Small intestine (tissue), 7 donors: ENCODE results near the gene ARRDC4. TPM values are rescaled to one million over a fixed set of nuclear protein-coding genes. Genes with fewer than 3 reads are reported as not detected.

Experiments
- DNase-seq, 2 donors: peaks; one replicate each; pipeline versions ENCODE4 v3.0.0 to v3.0.0-alpha.2; 2013
- FAIRE-seq: peaks from 2 replicates; lab custom pipeline; 2012; peaks lifted over from hg19 to GRCh38; lab: Jason Lieb, UNC
- H3K27ac ChIP-seq, 3 donors: one replicate each; pipeline ENCODE4 v1.5.1; 2013; ENCODE audit warnings: low read length in 2 of 3, mild to moderate bottlenecking in 2 of 3, control low read depth in 1 of 3, inconsistent platforms in 1 of 3, low read depth in 1 of 3, moderate library complexity in 1 of 3
- H3K27me3 ChIP-seq, 3 donors: one replicate each; pipeline ENCODE4 v1.6.1; 2013; ENCODE audit warnings: low read length in 3 of 3, inconsistent platforms in 1 of 3; ENCODE audit not compliant: control insufficient read depth in 3 of 3, insufficient read depth in 3 of 3
- H3K36me3 ChIP-seq, 3 donors: one replicate each; pipeline ENCODE4 v1.6.1; 2013; ENCODE audit warnings: low read length in 3 of 3, inconsistent platforms in 1 of 3, low read depth in 1 of 3, mild to moderate bottlenecking in 1 of 3, moderate library complexity in 1 of 3; ENCODE audit not compliant: control insufficient read depth in 3 of 3, insufficient read depth in 2 of 3
- H3K4me1 ChIP-seq, 3 donors: one replicate each; pipeline ENCODE4 v1.6.1; 2013; ENCODE audit warnings: low read length in 2 of 3, inconsistent platforms in 1 of 3, low read depth in 1 of 3, mild to moderate bottlenecking in 1 of 3, moderate library complexity in 1 of 3; ENCODE audit not compliant: control insufficient read depth in 3 of 3, insufficient read depth in 2 of 3
- H3K4me3 ChIP-seq, 3 donors: one replicate each; pipeline ENCODE4 v1.5.1; 2013; ENCODE audit warnings: low read length in 3 of 3, control low read depth in 1 of 3, inconsistent platforms in 1 of 3, low read depth in 1 of 3, mild to moderate bottlenecking in 1 of 3, moderate library complexity in 1 of 3
- H3K9me3 ChIP-seq, 2 donors: one replicate each; pipeline ENCODE4 v1.6.1; 2013; ENCODE audit warnings: low read depth in 1 of 2, low read length in 1 of 2; ENCODE audit not compliant: control insufficient read depth in 2 of 2, insufficient read depth in 1 of 2
- WGBS, 3 donors: extraction: QIAGEN DNeasy Blood & Tissue Kit; methylation state at CpG; one replicate each; pipeline ENCODE4 v1.1.7; 2013; 5-methylcytosine and 5-hydroxymethylcytosine counted together
- polyA plus RNA-seq, 4 donors: library from polyadenylated mRNA; stranded (reverse) in 3 of 4; unstranded in 1 of 4; fragments of 200-250 nt in 3 of 4; fragments of 120-200 nt in 1 of 4; gene quantifications; one replicate each; pipeline versions ENCODE4 v1.2.1 to v1.2.3, GENCODE V29; 2013
- donor health status: healthy with polysubstance abuse.
- donor health status: control.
- donor health status: control.
- donor health status: Bipolar disorder and iron deficiency.
- donor health status: healthy.

The ARRDC4 gene
- polyA plus RNA-seq, 4 donors = 18.9 to 92.3 (median 30.7) TPM

GRCh38 chr15:98003518-98003917 is 43.0 kb downstream of the ARRDC4 start:
- no peaks in the 10 kb centered on the region for H3K27me3 ChIP-seq
- no peak overlapping the region for H3K4me3 ChIP-seq
- 23 to 62% (median 39%) methylated on average over 5 of the region's 5 CpGs for WGBS, 3 donors
- H3K36me3 ChIP-seq = no peaks in the 10 kb centered on the region
- FAIRE-seq (no peak), DNase-seq (peak; percentile 31 to 49)
- no peak overlapping the region for H3K27ac ChIP-seq
- no peaks in the 10 kb centered on the region for H3K9me3 ChIP-seq
- H3K4me1 ChIP-seq = peaks cover 0 to 14% (median 0%) of the 10 kb centered on the region in 3 donors

- H3K36me3 ChIP-seq = no peaks in the 10 kb centered on the region
- WGBS, 3 donors = 38 to 59% (median 51%) methylated on average over 3 of the region's 3 CpGs
- H3K27me3 ChIP-seq = no peaks in the 10 kb centered on the region
- FAIRE-seq = no peak
- peaks cover 0 to 14% (median 0%) of the 10 kb centered on the region in 3 donors for H3K4me1 ChIP-seq
- no peak for DNase-seq
- H3K9me3 ChIP-seq = no peaks in the 10 kb centered on the region
- no peak overlapping the region for H3K27ac ChIP-seq
- no peak overlapping the region for H3K4me3 ChIP-seq
Observed at GRCh38 chr15:98003996-98004395, 43.5 kb downstream of the ARRDC4 start.

- no peak overlapping the region for H3K4me3 ChIP-seq
- H3K36me3 ChIP-seq = no peaks in the 10 kb centered on the region
- no peaks in the 10 kb centered on the region for H3K27me3 ChIP-seq
- H3K9me3 ChIP-seq = no peaks in the 10 kb centered on the region
- FAIRE-seq = no peak
- H3K27ac ChIP-seq = no peak overlapping the region
- WGBS, 3 donors = 54 to 67% (median 60%) methylated on average over 9 of the region's 9 CpGs
- H3K4me1 ChIP-seq = peaks cover 0 to 16% (median 0%) of the 10 kb centered on the region in 3 donors
- no peak for DNase-seq
Observed at GRCh38 chr15:98005659-98006058, 45.2 kb downstream of the ARRDC4 start.

GRCh38 chr15:98009169-98009568 is 48.7 kb downstream of the ARRDC4 start:
- Histone ChIP-seq H3K27ac (no peak overlapping the region), H3K4me3 (no peak overlapping the region), H3K27me3 (no peaks in the 10 kb centered on the region), H3K4me1 (peaks cover 0 to 11% (median 0%) of the 10 kb centered on the region in 3 donors), H3K36me3 (no peaks in the 10 kb centered on the region), H3K9me3 (no peaks in the 10 kb centered on the region)
- WGBS, 3 donors = 56 to 68% (median 63%) methylated on average over 4 of the region's 4 CpGs
- no peak for FAIRE-seq
- no peak for DNase-seq

- no peaks in the 10 kb centered on the region for H3K36me3 ChIP-seq
- WGBS, 3 donors = 8 to 44% (median 20%) methylated on average over 6 of the region's 6 CpGs
- H3K4me3 ChIP-seq = no peak overlapping the region
- FAIRE-seq (no peak), DNase-seq (peak in 1 of 2 donors; percentile 36)
- peaks cover 0 to 11% (median 0%) of the 10 kb centered on the region in 3 donors for H3K4me1 ChIP-seq
- H3K9me3 ChIP-seq = no peaks in the 10 kb centered on the region
- no peaks in the 10 kb centered on the region for H3K27me3 ChIP-seq
- no peak overlapping the region for H3K27ac ChIP-seq
Observed at GRCh38 chr15:98009971-98010370, 49.5 kb downstream of the ARRDC4 start.

GRCh38 chr15:98012354-98012753 is 51.9 kb downstream of the ARRDC4 start:
- Histone ChIP-seq H3K27ac (no peak overlapping the region), H3K4me3 (no peak overlapping the region), H3K27me3 (no peaks in the 10 kb centered on the region), H3K9me3 (no peaks in the 10 kb centered on the region), H3K4me1 (peaks cover 0 to 11% (median 0%) of the 10 kb centered on the region in 3 donors), H3K36me3 (no peaks in the 10 kb centered on the region)
- FAIRE-seq (no peak), DNase-seq (no peak)
- WGBS, 3 donors = 17 to 46% (median 23%) methylated on average over 5 of the region's 5 CpGs

- Histone ChIP-seq H3K4me1 (peaks cover 0 to 11% (median 0%) of the 10 kb centered on the region in 3 donors), H3K27me3 (no peaks in the 10 kb centered on the region), H3K36me3 (no peaks in the 10 kb centered on the region), H3K27ac (no peak overlapping the region), H3K4me3 (no peak overlapping the region), H3K9me3 (no peaks in the 10 kb centered on the region)
- DNase-seq (no peak), FAIRE-seq (no peak)
Observed at GRCh38 chr15:98013631-98014030, 53.1 kb downstream of the ARRDC4 start.

GRCh38 chr15:98017150-98017964 is 56.9 kb downstream of the ARRDC4 start:
- no peaks in the 10 kb centered on the region for H3K27me3 ChIP-seq
- no peaks in the 10 kb centered on the region for H3K4me1 ChIP-seq
- H3K9me3 ChIP-seq = no peaks in the 10 kb centered on the region
- DNase-seq (no peak), FAIRE-seq (no peak)
- no peak overlapping the region for H3K4me3 ChIP-seq
- peak overlapping the region in 1 of 3 donors; percentile 17 for H3K27ac ChIP-seq
- H3K36me3 ChIP-seq = no peaks in the 10 kb centered on the region
- 83 to 87% (median 86%) methylated on average over 10 of the region's 10 CpGs for WGBS, 3 donors
